Measurements from ENCODE around the gene CHCHD6. TPM values are rescaled to one million over a fixed set of nuclear protein-coding genes. Genes with fewer than 3 reads are reported as not detected.

The CHCHD6 gene
- total and polyA plus RNA-seq, 12 donors: 5.2 to 27.0 (median 10.2) TPM

DNA sequence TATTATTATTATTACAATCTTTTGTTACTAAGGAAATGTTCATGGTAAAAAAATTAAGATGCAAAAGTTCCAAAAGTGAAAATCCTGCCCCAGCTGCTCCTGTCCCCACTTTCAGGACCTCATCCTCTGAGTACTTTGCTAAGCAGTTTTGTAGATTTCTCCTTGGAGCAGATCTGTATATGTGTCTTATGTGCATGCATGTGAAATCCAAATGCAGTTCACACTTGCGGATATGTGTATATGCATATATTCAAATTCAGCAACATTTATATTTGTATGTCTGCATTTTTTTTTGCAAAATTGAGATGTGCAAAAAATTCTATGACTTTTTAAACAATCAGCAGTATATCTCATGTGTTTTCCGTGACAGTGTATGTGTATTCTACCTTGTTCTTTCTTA, 19.2 kb downstream of the CHCHD6 start:
- DNase-seq (no peak), ATAC-seq (no peak)
- TF ChIP-seq, protein P1, sequence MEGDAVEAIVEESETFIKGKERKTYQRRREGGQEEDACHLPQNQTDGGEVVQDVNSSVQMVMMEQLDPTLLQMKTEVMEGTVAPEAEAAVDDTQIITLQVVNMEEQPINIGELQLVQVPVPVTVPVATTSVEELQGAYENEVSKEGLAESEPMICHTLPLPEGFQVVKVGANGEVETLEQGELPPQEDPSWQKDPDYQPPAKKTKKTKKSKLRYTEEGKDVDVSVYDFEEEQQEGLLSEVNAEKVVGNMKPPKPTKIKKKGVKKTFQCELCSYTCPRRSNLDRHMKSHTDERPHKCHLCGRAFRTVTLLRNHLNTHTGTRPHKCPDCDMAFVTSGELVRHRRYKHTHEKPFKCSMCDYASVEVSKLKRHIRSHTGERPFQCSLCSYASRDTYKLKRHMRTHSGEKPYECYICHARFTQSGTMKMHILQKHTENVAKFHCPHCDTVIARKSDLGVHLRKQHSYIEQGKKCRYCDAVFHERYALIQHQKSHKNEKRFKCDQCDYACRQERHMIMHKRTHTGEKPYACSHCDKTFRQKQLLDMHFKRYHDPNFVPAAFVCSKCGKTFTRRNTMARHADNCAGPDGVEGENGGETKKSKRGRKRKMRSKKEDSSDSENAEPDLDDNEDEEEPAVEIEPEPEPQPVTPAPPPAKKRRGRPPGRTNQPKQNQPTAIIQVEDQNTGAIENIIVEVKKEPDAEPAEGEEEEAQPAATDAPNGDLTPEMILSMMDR (IDR thresholded peaks at IDR 0.05): no peak
- Histone ChIP-seq H3K4me3 (no peak overlapping the region), H3K27ac (no peak overlapping the region), H3K27me3 (no peaks in the 10 kb centered on the region), H3K36me3 (peaks cover 0 to 15% (median 0%) of the 10 kb centered on the region in 9 donors), H3K9me3 (peaks cover 0 to 7% (median 0%) of the 10 kb centered on the region in 11 donors), H3K4me1 (no peaks in the 10 kb centered on the region)
- 98 to 100% methylated on average over 2 of the region's 2 CpGs for WGBS, 2 donors
- intact Hi-C loops (cut with DNase I): no loop called here

DNA sequence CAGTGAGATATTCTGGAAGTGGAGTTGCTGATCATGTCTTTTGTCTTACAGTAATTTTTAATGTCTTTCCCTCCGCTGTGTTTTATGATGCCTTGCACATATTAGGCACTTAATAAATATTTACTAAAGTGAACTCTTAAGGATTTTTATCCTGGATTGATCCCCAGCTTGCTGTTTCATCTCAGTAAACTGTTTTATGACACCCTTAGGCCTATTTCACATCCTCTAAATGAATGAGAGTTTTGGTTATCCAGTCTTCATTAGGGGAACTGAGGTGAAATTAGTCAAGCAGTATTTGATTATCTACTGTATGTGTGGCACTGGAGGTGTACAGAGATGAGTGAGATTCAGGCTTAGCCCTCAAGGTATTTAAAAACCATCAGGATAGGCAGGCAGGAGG, 19.8 kb downstream of the CHCHD6 start:
- intact Hi-C loops (cut with DNase I): no loop called here
- no peaks in the 10 kb centered on the region for H3K27me3 ChIP-seq
- 98 to 100% methylated on average over 1 of the region's 1 CpG for WGBS, 2 donors

DNA sequence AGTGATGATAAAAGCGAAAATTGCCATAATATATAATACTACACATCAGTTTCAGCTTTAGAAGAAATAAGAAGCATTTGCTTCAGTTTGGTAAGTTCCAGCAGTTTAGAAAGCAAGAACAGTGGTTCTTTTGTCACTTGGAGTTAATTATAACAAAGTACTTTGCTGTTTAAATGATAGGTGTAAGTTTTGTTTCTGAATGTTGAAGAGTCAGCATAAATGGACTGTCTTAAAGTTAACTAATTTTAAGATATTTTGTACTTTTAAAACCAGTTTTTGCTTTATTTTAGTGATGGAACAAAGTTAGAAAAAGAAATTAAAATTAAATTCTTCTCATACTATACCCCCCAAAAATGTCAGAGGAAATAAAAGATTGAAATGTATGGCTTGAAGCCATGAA, 24.6 kb downstream of the CHCHD6 start:
- Histone ChIP-seq H3K27ac (no peak overlapping the region), H3K9me3 (peaks cover 0 to 7% (median 0%) of the 10 kb centered on the region in 11 donors), H3K27me3 (no peaks in the 10 kb centered on the region), H3K36me3 (peaks cover 0 to 25% (median 0%) of the 10 kb centered on the region in 9 donors), H3K4me1 (peaks cover 0 to 12% (median 6%) of the 10 kb centered on the region in 9 donors), H3K4me3 (no peak overlapping the region)
- intact Hi-C loops (cut with DNase I): no loop called here
- WGBS, 2 donors: 93 to 97% methylated on average over 1 of the region's 1 CpG
- TF ChIP-seq, protein P1 (IDR thresholded peaks at IDR 0.05): no peak
- DNase-seq: no peak
- no peak for ATAC-seq

More for the DNA sequence above, 19.8 kb downstream of the CHCHD6 start:
- no peak for DNase-seq
- H3K9me3 ChIP-seq: peaks cover 0 to 7% (median 0%) of the 10 kb centered on the region in 11 donors
- no peak overlapping the region for H3K4me3 ChIP-seq
- TF ChIP-seq, protein P1 (IDR thresholded peaks at IDR 0.05): no peak
- H3K27ac ChIP-seq: no peak overlapping the region
- no peak for ATAC-seq
- H3K4me1 ChIP-seq: no peaks in the 10 kb centered on the region
- peaks cover 0 to 17% (median 0%) of the 10 kb centered on the region in 9 donors for H3K36me3 ChIP-seq

DNA sequence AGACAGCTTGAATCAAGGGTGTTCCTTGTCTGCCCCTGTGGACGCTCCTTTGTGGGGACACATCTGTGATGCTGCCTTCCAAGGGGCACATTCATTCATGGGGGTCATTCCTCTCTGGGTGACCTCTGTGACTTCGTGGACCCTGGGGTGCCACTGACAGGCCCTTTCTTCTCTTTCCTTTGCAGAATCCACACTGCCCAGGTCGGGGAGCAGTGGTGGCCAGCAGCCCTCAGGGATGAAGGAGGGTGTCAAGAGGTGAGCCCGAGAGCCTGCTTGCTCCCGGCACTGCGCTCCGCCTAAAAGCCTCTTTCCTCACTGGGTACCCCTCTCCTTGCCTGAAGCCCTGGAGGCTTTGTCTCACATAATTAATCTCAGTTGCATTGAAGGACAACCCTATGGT, 26.3 kb downstream of the CHCHD6 start:
- DNase-seq (no peak), ATAC-seq (no peak)
- Histone ChIP-seq H3K4me1 (peaks cover 0 to 12% (median 6%) of the 10 kb centered on the region in 9 donors), H3K36me3 (peaks cover 0 to 26% (median 0%) of the 10 kb centered on the region in 9 donors), H3K27ac (no peak overlapping the region), H3K9me3 (peaks cover 0 to 1% (median 0%) of the 10 kb centered on the region in 11 donors), H3K27me3 (no peaks in the 10 kb centered on the region), H3K4me3 (no peak overlapping the region)
- TF ChIP-seq, protein P1 (IDR thresholded peaks at IDR 0.05): no peak
- WGBS, 2 donors: 93 to 95% methylated on average over 7 of the region's 7 CpGs
- intact Hi-C loops (cut with DNase I): no loop called here

All from heart right ventricle (tissue), 16 donors.